AG09319 (cell line): ENCODE measurements around the gene AKIRIN1.
"Not testable (repeated sequence)": the region's sequence is repeated elsewhere in the genome, so short reads cannot be mapped to it uniquely, and the experiment has no call there.

Experiments used
- DNase-seq: peaks from one replicate; pipeline ENCODE4 v3.0.0-alpha.2; 2010; ENCODE audit warnings: low read depth; ENCODE audit errors: extremely low read depth
- TF ChIP-seq, protein P1 (sequence below): IDR thresholded peaks from 2 replicates; pipeline ENCODE4 v1.5.1; 2011; ENCODE audit warnings: low read depth, mild to moderate bottlenecking, inconsistent platforms, low read length, moderate library complexity

AKIRIN1 gene

DNA sequence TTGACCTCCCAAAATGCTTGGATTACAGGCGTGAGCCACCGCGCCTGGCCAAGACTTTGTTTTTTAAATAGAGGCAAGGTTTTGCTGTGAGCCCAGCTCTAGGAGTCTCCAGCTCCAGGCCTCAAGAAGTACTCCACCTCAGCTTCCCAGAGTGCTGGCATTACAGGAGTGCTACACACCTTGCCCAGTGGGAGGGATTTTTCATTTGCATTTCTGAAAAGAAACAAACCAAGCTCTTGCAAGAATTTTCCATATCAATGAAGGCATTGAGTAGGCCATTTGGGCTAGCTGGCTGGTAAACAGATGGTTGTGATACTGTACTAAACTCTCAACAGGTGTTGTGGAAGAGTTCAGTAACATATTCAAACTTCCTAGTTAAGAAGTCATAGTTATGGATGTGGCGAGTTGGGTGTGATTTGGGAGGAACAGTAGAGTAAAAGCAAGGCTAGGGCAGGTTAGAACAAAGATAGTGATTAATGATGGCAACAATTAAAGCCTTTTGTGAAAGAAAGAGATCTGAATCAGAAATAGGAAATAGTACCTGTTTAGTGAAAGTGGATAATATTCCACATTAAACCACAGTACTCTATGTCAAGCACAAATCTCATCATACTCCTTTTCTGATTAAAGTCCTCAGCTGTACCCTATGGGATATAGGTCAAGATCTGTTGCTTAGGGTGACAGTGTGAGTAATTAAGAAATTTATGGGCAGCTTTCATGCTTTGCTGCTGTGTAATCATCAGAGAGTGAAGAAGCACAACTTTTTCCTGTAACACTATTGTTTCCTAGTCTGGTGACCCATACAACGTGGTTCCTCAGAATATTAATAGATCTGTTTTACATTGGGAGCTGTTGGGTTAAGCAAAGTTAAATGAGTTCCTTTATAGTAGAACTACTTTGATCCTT, 10.7 kb downstream of the AKIRIN1 start:
- DNase-seq = no peak
- TF ChIP-seq, protein P1, sequence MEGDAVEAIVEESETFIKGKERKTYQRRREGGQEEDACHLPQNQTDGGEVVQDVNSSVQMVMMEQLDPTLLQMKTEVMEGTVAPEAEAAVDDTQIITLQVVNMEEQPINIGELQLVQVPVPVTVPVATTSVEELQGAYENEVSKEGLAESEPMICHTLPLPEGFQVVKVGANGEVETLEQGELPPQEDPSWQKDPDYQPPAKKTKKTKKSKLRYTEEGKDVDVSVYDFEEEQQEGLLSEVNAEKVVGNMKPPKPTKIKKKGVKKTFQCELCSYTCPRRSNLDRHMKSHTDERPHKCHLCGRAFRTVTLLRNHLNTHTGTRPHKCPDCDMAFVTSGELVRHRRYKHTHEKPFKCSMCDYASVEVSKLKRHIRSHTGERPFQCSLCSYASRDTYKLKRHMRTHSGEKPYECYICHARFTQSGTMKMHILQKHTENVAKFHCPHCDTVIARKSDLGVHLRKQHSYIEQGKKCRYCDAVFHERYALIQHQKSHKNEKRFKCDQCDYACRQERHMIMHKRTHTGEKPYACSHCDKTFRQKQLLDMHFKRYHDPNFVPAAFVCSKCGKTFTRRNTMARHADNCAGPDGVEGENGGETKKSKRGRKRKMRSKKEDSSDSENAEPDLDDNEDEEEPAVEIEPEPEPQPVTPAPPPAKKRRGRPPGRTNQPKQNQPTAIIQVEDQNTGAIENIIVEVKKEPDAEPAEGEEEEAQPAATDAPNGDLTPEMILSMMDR = no peak

DNA sequence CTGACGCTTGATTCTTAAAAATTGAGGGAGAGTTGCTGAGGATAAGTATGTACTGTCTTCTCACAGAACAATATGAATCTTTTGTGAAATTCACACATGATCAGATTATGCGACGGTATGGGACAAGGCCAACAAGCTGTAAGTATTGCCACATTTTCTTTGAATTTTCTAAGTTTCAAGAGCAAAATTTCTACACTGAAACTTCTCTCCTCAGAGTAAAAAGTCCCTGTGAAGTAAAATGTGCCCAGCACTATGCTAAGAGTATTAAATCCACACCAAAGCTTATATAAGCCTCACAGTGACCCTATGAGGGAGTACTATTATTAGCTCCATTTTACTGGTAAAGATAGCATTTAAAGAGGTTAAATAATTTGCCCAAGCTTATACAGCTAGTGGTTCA, 12.2 kb downstream of the AKIRIN1 start:
- TF ChIP-seq, protein P1 = no peak
- no peak for DNase-seq

DNA sequence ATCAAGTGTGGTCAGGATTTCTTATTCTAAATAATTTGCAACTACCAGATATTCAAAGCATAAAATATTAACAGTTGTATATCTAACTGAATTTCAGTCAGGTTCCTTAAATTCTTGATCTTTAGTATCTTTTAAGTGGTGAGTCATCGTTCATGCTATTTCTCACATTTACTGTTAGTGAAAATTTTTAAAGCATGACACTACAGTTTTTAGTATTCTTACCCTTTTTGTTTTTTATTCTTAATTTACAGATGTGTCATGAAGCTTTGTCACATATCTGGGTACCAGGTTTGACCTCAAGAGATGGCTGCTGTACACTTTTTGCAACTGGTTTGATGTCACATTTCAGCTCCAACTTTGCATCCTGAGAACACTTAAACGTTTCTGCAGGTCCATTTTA, 12.7 kb downstream of the AKIRIN1 start:
- DNase-seq = no peak
- TF ChIP-seq, protein P1 = no peak

DNA sequence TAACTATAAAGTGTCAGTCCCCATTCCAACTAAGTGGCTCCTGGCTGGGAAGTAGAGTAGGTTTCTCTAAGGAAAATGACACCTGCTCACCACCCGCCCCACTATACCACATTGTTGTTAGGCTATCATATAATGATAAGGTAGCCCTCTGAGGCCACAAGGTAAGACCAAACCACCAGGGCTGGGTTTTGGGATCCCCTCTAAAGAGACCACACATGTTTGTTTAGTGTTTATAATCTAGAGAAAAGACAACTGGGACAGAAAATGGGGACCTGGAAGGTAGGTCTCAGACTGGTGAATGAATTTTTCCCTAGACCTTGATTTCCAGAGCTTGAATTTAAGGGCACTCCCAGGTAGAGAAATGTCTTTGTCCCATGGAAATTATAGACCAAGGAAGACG, 15.2 kb downstream of the AKIRIN1 start:
- TF ChIP-seq, protein P1 = no peak
- DNase-seq = no peak

DNA sequence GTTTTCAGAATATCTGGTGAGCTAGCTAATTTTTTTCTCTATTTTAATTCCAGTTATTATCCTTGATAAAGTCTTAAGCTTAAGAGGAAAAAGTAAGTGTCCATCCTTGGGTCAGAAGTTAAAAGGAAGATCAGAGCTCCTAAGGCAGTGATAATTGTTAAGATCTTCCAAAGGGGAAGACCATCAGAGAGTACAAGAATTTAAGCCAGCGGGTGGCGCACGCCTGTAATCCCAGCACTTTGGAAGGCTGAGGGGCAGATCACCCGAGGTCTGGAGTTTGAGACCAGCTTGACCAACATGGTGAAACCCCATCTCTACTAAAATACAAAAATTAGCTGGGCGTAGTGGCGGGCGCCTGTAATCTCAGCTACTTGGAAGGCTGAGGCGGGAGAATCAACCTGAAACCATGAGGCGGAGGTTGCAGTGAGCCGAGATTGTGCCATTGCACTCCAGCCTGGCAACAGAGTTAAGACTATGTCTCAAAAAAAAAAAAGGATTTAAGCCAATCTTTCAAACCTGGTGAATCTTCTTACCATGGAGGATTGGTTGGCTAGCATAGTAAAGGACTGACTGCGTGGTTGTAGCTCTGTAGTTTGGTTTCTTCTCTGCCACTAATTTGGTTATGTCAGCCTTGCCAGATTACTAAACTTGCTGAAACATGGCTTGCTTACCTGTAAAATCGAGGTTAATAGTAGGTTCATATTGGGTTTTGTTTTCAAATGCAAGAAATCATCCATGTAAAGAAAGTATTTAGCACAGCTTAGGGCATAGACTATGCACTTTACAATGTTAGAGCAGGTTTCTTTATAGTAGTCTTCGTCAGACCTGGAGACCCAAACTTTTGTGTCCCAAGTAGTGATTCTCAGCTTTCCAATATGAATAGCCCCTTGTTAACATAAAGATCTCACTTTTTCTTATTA, 15.9 kb downstream of the AKIRIN1 start:
- TF ChIP-seq, protein P1 = no peak
- DNase-seq = no peak

DNA sequence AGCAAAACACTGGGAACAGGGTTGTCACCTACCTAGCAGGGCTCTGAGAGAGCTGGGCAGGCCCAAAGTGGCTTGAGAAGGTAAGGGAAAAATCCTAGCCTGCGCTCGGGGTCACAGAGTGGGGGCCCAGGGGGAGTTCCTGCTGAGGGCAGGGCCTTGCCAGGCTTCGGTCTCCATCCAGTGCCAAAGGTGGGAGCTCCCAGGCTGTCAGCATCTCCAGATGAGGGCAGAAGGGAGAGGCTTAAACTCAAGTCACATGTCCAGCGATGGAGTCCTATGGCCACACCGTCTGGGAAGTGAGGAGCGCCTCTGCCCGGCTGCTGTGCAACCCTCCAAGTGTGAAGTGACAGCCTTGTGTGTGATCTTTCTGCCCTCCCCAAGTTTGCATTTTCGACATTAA, 23.9 kb downstream of the AKIRIN1 start:
- DNase-seq = not testable (repeated sequence)

DNA sequence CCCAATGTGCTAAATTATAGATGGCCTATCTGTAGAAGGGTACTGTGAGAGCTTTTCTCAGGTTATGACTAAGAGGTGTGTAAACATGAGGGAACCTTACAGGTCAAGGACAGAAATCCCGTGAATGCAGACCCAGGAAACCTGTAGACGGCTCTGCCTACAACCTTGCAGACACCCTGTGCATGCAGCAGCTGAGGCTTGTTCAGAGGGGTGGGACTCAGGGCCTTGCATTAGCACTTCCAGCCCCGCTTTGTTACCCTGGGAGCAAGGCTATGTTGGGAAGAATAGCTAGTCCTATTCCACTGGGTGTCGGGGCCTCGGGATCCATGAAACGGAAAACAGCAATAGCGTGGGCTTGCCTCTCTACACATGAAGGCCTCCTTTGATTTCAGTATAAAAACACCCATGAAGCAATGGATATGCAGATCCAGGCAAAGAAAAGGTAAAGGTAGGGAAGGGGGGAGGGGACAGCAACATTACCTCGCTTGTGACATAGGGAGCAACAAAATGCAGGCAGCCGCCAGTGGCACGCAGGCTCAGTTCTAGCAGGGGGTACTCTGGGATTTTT, 25.6 kb downstream of the AKIRIN1 start:
- TF ChIP-seq, protein P1 = no peak
- DNase-seq = no peak
